Trophoblast cell (in vitro differentiated cells and primary cell): Measurements from ENCODE around the gene GNA12.
A peak's percentile ranks its signal among the peaks of the same experiment; 100 is the strongest.

Source experiments
- DNase-seq, 2 donors: peaks; one replicate each; pipeline ENCODE4 v3.0.0-alpha.2; 2016
- H2AFZ ChIP-seq: 2 replicates; pipeline ENCODE4 v1.6.1; 2013; ENCODE audit warnings: low read length, moderate library complexity, mild to moderate bottlenecking; ENCODE audit not compliant: insufficient read depth, poor library complexity
- H2AK5ac ChIP-seq: 2 replicates; pipeline ENCODE4 v1.6.1; 2013; ENCODE audit warnings: mild to moderate bottlenecking, low read length
- H2BK120ac ChIP-seq: 2 replicates; pipeline ENCODE4 v1.6.1; 2013; ENCODE audit warnings: low read length, mild to moderate bottlenecking, moderate library complexity; ENCODE audit not compliant: insufficient read depth, poor library complexity
- H2BK12ac ChIP-seq: 2 replicates; pipeline ENCODE4 v1.6.1; 2013; ENCODE audit warnings: mild to moderate bottlenecking, low read length, moderate library complexity
- H2BK5ac ChIP-seq: 2 replicates; pipeline ENCODE4 v1.6.1; 2013; ENCODE audit warnings: low read length, low read depth, moderate library complexity, mild to moderate bottlenecking; ENCODE audit not compliant: poor library complexity
- H3K14ac ChIP-seq: 2 replicates; pipeline ENCODE4 v1.6.1; 2013; ENCODE audit warnings: mild to moderate bottlenecking, low read length
- H3K18ac ChIP-seq: 2 replicates; pipeline ENCODE4 v1.6.1; 2013; ENCODE audit warnings: mild to moderate bottlenecking, low read length
- H3K23ac ChIP-seq: 2 replicates; pipeline ENCODE4 v1.6.1; 2013; ENCODE audit warnings: low read length
- H3K27ac ChIP-seq: 2 replicates; pipeline ENCODE4 v1.5.1; 2013; ENCODE audit warnings: low read depth, mild to moderate bottlenecking, inconsistent platforms, low read length, moderate library complexity
- H3K27me3 ChIP-seq: 2 replicates; pipeline ENCODE4 v1.6.1; 2013; ENCODE audit warnings: inconsistent platforms, mild to moderate bottlenecking, low read length, moderate library complexity; ENCODE audit not compliant: insufficient read depth
- H3K36me3 ChIP-seq, 2 experiments: 1 replicate in 1 of 2; 2 replicates in 1 of 2; pipeline ENCODE4 v1.6.1; 2013; ENCODE audit warnings: low read length in 2 of 2, mild to moderate bottlenecking in 2 of 2, moderate library complexity in 1 of 2; ENCODE audit not compliant: insufficient read depth in 2 of 2, control insufficient read depth in 1 of 2
- H3K4ac ChIP-seq: 2 replicates; pipeline ENCODE4 v1.6.1; 2013; ENCODE audit warnings: low read depth, mild to moderate bottlenecking, low read length, moderate library complexity
- H3K4me1 ChIP-seq, 2 experiments: 1 replicate in 1 of 2; 2 replicates in 1 of 2; pipeline ENCODE4 v1.6.1; 2013; ENCODE audit warnings: low read length in 2 of 2, mild to moderate bottlenecking in 2 of 2, moderate library complexity in 1 of 2; ENCODE audit not compliant: insufficient read depth in 2 of 2, control insufficient read depth in 1 of 2
- H3K4me2 ChIP-seq: 2 replicates; pipeline ENCODE4 v1.6.1; 2013; ENCODE audit warnings: inconsistent platforms, mild to moderate bottlenecking, low read length, moderate library complexity
- H3K4me3 ChIP-seq: 2 replicates; pipeline ENCODE4 v1.5.1; 2013; ENCODE audit warnings: mild to moderate bottlenecking, low read depth, low read length, inconsistent platforms
- H3K79me1 ChIP-seq: one replicate; pipeline ENCODE4 v1.6.1; 2013; ENCODE audit warnings: low read length
- H3K79me2 ChIP-seq: 2 replicates; pipeline ENCODE4 v1.6.1; 2013; ENCODE audit warnings: low read length, mild to moderate bottlenecking; ENCODE audit not compliant: control insufficient read depth, insufficient read depth, poor library complexity
- H3K9ac ChIP-seq: 2 replicates; pipeline ENCODE4 v1.6.1; 2013; ENCODE audit warnings: mild to moderate bottlenecking, low read length
- H3K9me3 ChIP-seq: 2 replicates; pipeline ENCODE4 v1.6.1; 2013; ENCODE audit warnings: low read depth, mild to moderate bottlenecking, control low read depth, inconsistent platforms, low read length; ENCODE audit not compliant: insufficient read depth
- H4K12ac ChIP-seq: 2 replicates; pipeline ENCODE4 v1.6.1; 2013; ENCODE audit warnings: low read depth, mild to moderate bottlenecking, low read length, moderate library complexity
- H4K8ac ChIP-seq: 2 replicates; pipeline ENCODE4 v1.6.1; 2013; ENCODE audit warnings: low read depth, mild to moderate bottlenecking, low read length, moderate library complexity
- H4K91ac ChIP-seq: one replicate; pipeline ENCODE4 v1.6.1; 2013; ENCODE audit warnings: low read depth, mild to moderate bottlenecking, low read length, moderate library complexity
- WGBS: extraction: QIAGEN DNeasy Blood & Tissue Kit; methylation state at CpG from one replicate; pipeline ENCODE4 v1.1.7; 2013; ENCODE audit warnings: missing lambda C conversion rate; ENCODE audit not compliant: insufficient read length, insufficient coverage; ENCODE audit errors: extremely low coverage; 5-methylcytosine and 5-hydroxymethylcytosine counted together

Gene GNA12

DNA sequence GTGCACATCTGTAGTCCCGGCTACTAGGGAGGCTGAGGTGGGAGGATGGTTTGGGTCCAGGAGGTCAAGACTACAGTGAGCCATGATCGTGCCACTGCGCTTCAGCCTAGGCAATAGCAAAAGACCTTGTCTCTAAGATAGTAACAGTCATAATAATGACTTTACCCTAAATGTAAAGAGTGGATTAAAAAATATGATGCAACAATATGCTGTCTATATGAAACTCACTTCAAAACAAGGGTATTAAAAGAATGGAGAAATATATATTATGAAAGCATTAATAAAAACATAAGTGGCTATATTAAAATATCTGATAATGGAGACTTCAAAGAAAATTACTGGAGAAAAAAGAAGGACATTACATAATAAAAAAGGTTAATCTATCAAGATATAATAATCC, 5.7 kb downstream of the GNA12 start:
- H3K9ac ChIP-seq, result no peak overlapping the region

DNA sequence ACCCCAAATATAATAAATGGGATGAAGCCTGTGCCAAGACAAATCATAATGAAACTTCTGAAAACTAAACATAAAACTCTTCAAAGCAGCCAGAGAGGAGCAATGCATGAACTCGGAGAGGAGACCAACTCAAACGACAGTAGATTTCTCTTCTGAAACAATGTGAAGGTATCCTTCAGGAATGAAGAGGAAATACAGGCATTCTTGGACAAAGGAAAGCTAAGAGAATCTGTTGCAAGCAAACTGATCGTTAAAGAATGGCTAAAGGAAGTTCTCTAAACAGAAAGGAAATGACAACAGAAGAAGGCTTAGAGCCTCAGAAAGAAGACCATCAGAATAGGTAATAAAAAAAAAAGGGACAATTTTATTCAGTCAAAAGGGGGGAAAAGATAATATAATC, 6.6 kb downstream of the GNA12 start:
- H3K36me3 ChIP-seq, result peaks cover 15 to 32% of the 10 kb centered on the region in 2 experiments
- H4K12ac ChIP-seq, result no peak overlapping the region
- DNase-seq, result no peak
- no peaks in the 10 kb centered on the region for H3K9me3 ChIP-seq
- no peak overlapping the region for H2AFZ ChIP-seq
- no peaks in the 10 kb centered on the region for H3K27me3 ChIP-seq
- H3K27ac ChIP-seq, result peak overlapping the region; percentile 20
- no peak overlapping the region for H3K14ac ChIP-seq
- H4K91ac ChIP-seq, result no peak overlapping the region
- no peak overlapping the region for H2BK12ac ChIP-seq
- H3K18ac ChIP-seq, result no peak overlapping the region
- no peak overlapping the region for H3K9ac ChIP-seq
- H3K23ac ChIP-seq, result no peak overlapping the region
- H2BK5ac ChIP-seq, result no peak overlapping the region
- peaks cover 9 to 16% of the 10 kb centered on the region in 2 experiments for H3K4me1 ChIP-seq
- H3K79me1 ChIP-seq, result peaks cover 22% of the 10 kb centered on the region
- H3K79me2 ChIP-seq, result peaks cover 38% of the 10 kb centered on the region
- H3K4me2 ChIP-seq, result no peak overlapping the region
- no CpG with 5 or more reads among the region's 3 CpGs for WGBS
- H3K4me3 ChIP-seq, result no peak overlapping the region
- H4K8ac ChIP-seq, result no peak overlapping the region
- no peak overlapping the region for H2AK5ac ChIP-seq
- no peak overlapping the region for H3K4ac ChIP-seq
- H2BK120ac ChIP-seq, result no peak overlapping the region

More for the DNA sequence above, 5.7 kb downstream of the GNA12 start:
- Histone ChIP-seq H3K4me1 (peaks cover 15 to 22% of the 10 kb centered on the region in 2 experiments), H4K8ac (no peak overlapping the region), H2BK120ac (no peak overlapping the region), H2BK5ac (no peak overlapping the region), H3K27me3 (no peaks in the 10 kb centered on the region), H3K4me2 (no peak overlapping the region), H3K4ac (peak overlapping the region; percentile 34), H3K18ac (no peak overlapping the region), H3K4me3 (no peak overlapping the region), H4K12ac (no peak overlapping the region), H2AFZ (no peak overlapping the region), H3K14ac (no peak overlapping the region), H2AK5ac (no peak overlapping the region), H3K79me1 (peaks cover 25% of the 10 kb centered on the region), H3K23ac (no peak overlapping the region), H3K79me2 (peaks cover 39% of the 10 kb centered on the region), H3K27ac (no peak overlapping the region), H3K36me3 (peaks cover 19 to 32% of the 10 kb centered on the region in 2 experiments), H2BK12ac (no peak overlapping the region), H3K9me3 (no peaks in the 10 kb centered on the region), H4K91ac (no peak overlapping the region)
- no CpG with 5 or more reads among the region's 3 CpGs for WGBS
- no peak for DNase-seq

DNA sequence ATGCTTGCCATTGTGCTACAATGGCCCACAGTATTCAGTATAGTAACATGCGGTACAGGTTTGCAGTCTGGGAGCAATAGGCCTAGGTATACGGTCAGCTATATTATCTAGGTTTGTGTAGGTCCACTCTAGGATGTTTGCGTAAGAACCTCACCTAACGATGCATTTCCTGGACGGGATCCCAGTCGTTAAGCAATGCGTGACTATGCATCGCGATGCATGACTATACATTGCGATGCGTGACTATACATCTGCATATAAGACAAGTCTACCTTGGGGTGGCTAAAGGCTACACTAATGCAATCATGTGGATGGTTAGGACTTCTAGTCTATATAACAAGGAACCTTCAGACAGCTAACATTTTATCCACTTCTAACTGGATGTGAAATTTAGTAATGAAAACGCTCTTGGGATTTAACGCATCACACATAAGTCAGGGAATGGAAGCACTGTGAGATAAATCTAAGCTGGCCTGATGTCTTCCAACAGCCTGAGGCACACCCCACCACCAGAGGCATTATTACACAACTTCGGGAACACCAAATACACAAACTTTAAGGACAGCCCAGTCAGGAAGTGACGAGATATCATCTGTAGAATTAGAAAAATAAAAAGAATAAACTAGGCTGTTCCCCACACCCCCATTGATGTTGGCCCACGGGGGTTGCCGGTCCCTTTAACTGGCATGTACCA, 9.2 kb downstream of the GNA12 start:
- Histone ChIP-seq H3K9me3 (no peaks in the 10 kb centered on the region), H3K9ac (no peak overlapping the region), H3K27me3 (no peaks in the 10 kb centered on the region), H4K12ac (no peak overlapping the region), H3K4ac (peak overlapping the region; percentile 41), H3K4me2 (no peak overlapping the region), H2AK5ac (no peak overlapping the region), H3K4me3 (no peak overlapping the region), H3K27ac (peak overlapping the region; percentile 52), H2AFZ (no peak overlapping the region), H3K18ac (no peak overlapping the region), H2BK5ac (no peak overlapping the region), H4K91ac (peak overlapping the region; percentile 9), H2BK120ac (no peak overlapping the region), H3K79me1 (peaks cover 28% of the 10 kb centered on the region), H3K14ac (no peak overlapping the region), H3K36me3 (peaks cover 8 to 22% of the 10 kb centered on the region in 2 experiments), H3K23ac (no peak overlapping the region), H3K4me1 (peaks cover 20 to 21% of the 10 kb centered on the region in 2 experiments), H3K79me2 (peaks cover 34% of the 10 kb centered on the region), H4K8ac (no peak overlapping the region), H2BK12ac (no peak overlapping the region)
- WGBS, result no CpG with 5 or more reads among the region's 17 CpGs
- peak in 1 of 2 donors; percentile 61 for DNase-seq

DNA sequence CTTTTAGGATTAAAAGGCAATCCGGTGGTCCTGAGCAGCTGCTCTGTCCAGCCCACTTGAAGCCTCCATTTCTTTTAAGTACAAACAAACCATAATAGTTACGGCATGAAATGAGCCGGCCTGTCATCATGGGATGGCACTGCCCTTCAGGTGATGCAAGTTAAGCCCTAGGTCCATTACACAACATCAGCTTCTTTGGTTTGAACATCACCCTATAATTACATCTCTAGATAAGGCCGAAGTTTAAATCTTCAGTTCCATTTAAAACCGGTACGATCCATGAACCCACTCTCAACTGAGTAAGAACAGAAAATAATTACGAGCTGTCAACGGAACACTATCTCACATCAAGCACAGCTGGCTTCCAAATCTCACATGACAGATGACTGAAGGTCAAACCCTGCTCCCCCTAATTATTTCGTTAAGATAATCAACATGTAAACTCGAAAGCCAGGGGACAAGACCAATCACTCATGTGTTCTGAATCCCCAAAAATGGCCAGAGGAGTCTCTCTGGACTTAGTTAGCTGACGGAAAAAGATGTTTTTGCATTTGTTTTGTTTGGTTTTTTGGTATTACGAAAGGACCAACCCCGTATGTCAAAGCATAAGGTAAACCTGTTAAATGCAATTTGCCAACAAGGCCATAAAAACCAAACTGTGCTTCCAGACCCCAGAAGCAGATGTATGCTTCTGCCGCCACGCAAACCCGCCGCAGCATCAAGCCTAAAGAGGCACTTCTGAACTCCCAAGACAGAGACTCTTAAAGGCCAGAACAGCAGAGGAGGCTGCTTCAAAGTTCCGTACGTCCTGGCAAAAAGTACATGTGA, 10.8 kb downstream of the GNA12 start:
- peak overlapping the region; percentile 1 for H2BK120ac ChIP-seq
- peak overlapping the region; percentile 87 for H3K4ac ChIP-seq
- H3K18ac ChIP-seq, result peak overlapping the region; percentile 1
- H4K8ac ChIP-seq, result peak overlapping the region; percentile 67
- H2BK5ac ChIP-seq, result peak overlapping the region; percentile 52
- H2BK12ac ChIP-seq, result no peak overlapping the region
- DNase-seq, result peak in 1 of 2 donors; percentile 58
- H3K79me2 ChIP-seq, result peaks cover 33% of the 10 kb centered on the region
- H3K9ac ChIP-seq, result no peak overlapping the region
- no peak overlapping the region for H3K4me3 ChIP-seq
- H3K14ac ChIP-seq, result peak overlapping the region; percentile 76
- no peak overlapping the region for H2AK5ac ChIP-seq
- H3K36me3 ChIP-seq, result peaks cover 5 to 20% of the 10 kb centered on the region in 2 experiments
- H3K27ac ChIP-seq, result peak overlapping the region; percentile 77
- H3K27me3 ChIP-seq, result no peaks in the 10 kb centered on the region
- H3K4me2 ChIP-seq, result no peak overlapping the region
- no peak overlapping the region for H2AFZ ChIP-seq
- WGBS, result no CpG with 5 or more reads among the region's 19 CpGs
- H3K9me3 ChIP-seq, result no peaks in the 10 kb centered on the region
- peak overlapping the region; percentile 77 for H4K91ac ChIP-seq
- peaks cover 38% of the 10 kb centered on the region for H3K79me1 ChIP-seq
- H3K4me1 ChIP-seq, result peaks cover 25 to 27% of the 10 kb centered on the region in 2 experiments
- no peak overlapping the region for H3K23ac ChIP-seq
- no peak overlapping the region for H4K12ac ChIP-seq
